BJ (cell line): ENCODE data around the gene KCNQ1. TPM values are rescaled to one million over a fixed set of nuclear protein-coding genes. Genes with fewer than 3 reads are reported as not detected.

Experiments
- CTCF ChIA-PET: fragments of 350-600 bp; formaldehyde crosslinking; extraction: SDS; loops from one replicate; lab custom pipeline; 2021; ENCODE audit warnings: antibody characterized with exemption, inconsistent platforms; lab: Yijun Ruan, JAX
- POLR2A ChIA-PET: fragments of 300-600 bp; sonication (Branson Sonifier 250); formaldehyde crosslinking; extraction: SDS; loops from one replicate; lab custom pipeline; 2021; ENCODE audit warnings: antibody characterized with exemption; lab: Charles Lee
- DNase-seq: peaks from one replicate; pipeline ENCODE4 v3.0.0-alpha.2; 2011; ENCODE audit warnings: low read depth
- H3K27me3 ChIP-seq: 2 replicates; pipeline ENCODE4 v1.6.0; 2011; ENCODE audit warnings: low read length; ENCODE audit not compliant: control insufficient read depth, insufficient read depth
- H3K36me3 ChIP-seq: 2 replicates; pipeline ENCODE4 v1.5.1; 2011; ENCODE audit warnings: low read length; ENCODE audit not compliant: control insufficient read depth, insufficient read depth
- H3K4me3 ChIP-seq: 2 replicates; pipeline ENCODE4 v1.5.1; 2011; ENCODE audit warnings: low read depth, mild to moderate bottlenecking, control low read depth, low read length
- polyA plus RNA-seq: library from polyadenylated mRNA; depleted of rRNA; stranded (reverse); fragments of >200 nt; gene quantifications from 2 replicates; pipeline ENCODE4 v1.2.3, GENCODE V29; 2011
- TF ChIP-seq, protein P1 (sequence below): IDR thresholded peaks from 2 replicates; pipeline ENCODE4 v1.5.1; 2011; ENCODE audit warnings: low read depth, mild to moderate bottlenecking, control low read depth, inconsistent platforms, low read length, moderate library complexity; ENCODE audit not compliant: insufficient read depth

KCNQ1 gene
- polyA plus RNA-seq, 1 experiment, result not detected

DNA sequence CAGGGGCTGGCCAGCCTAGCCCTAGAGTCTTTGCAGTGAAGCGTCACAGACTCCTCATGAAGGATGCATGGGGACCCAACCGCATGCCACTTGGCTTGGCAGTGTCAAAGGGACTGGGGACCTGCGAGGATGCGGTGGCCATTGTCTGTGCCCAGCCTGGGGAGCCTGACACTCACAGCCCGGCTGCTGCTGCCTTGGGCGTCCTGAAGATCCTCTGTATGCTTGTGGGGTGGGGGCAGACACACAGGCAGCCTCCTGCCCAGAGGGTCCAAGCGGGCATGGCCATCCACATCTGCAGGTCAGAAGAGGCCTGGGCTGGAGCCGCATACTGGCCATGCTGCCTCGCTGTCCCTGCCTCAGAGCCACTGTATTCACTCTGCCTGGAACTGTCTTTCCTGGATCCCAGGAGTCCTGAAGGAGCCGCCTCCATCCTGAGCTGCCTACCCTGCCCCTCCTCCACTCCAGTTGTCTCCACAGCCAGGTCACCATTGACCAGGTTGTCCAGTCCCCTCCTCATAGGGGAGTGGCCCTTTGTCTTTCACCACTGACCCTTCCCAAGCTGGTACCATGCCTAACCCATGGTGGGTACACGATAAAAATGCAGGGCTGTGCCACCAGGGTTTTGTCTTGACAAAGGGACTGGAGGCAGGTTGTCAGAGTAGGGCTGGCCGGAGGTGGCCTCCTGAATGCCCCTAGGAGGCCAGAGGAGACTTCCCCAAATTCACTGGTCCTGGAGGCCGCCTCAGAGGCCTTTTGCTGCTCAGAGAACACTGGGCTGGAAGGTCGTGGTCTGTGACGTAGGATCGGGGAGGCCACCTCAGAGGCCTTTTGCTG lies 148.0 kb downstream of the KCNQ1 start:
- DNase-seq, result no peak
- H3K4me3 ChIP-seq, result no peak overlapping the region
- H3K27me3 ChIP-seq, result peaks cover 1% of the 10 kb centered on the region
- TF ChIP-seq, protein P1, sequence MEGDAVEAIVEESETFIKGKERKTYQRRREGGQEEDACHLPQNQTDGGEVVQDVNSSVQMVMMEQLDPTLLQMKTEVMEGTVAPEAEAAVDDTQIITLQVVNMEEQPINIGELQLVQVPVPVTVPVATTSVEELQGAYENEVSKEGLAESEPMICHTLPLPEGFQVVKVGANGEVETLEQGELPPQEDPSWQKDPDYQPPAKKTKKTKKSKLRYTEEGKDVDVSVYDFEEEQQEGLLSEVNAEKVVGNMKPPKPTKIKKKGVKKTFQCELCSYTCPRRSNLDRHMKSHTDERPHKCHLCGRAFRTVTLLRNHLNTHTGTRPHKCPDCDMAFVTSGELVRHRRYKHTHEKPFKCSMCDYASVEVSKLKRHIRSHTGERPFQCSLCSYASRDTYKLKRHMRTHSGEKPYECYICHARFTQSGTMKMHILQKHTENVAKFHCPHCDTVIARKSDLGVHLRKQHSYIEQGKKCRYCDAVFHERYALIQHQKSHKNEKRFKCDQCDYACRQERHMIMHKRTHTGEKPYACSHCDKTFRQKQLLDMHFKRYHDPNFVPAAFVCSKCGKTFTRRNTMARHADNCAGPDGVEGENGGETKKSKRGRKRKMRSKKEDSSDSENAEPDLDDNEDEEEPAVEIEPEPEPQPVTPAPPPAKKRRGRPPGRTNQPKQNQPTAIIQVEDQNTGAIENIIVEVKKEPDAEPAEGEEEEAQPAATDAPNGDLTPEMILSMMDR, result no peak
- H3K36me3 ChIP-seq, result no peaks in the 10 kb centered on the region
- POLR2A ChIA-PET, result no interaction called here
- CTCF ChIA-PET, result no interaction called here

DNA sequence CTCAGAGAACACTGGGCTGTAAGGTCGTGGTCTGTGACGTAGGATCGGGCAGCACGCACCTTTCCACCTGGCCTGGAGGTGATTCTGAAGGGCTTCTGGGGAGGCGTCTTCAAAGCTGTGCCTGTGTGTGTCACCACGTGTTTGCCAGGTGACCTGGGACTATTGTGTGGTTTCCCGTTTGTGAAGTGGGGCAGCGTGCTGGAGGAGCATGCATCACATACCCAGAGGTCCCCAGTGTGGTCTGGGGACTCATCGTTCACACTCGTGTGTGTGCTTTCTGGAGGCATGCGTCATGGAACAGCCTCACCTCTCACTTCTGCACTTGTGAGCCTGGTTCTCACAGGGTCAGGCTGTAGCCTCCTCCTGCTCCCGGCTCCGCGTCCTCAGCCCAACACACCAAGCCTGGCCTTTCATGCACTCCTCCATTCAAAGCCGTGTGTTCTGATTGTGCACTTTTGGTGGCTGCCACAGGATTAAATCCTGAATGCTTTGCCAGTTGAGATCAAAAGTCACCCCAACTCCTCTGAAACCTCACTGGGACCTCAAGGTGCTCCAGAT lies 148.7 kb downstream of the KCNQ1 start:
- ChIA-PET CTCF (no interaction called here), POLR2A (no interaction called here)
- TF ChIP-seq, protein P1, result no peak
- Histone ChIP-seq H3K27me3 (peaks cover 1% of the 10 kb centered on the region), H3K36me3 (no peaks in the 10 kb centered on the region), H3K4me3 (no peak overlapping the region)
- no peak for DNase-seq

DNA sequence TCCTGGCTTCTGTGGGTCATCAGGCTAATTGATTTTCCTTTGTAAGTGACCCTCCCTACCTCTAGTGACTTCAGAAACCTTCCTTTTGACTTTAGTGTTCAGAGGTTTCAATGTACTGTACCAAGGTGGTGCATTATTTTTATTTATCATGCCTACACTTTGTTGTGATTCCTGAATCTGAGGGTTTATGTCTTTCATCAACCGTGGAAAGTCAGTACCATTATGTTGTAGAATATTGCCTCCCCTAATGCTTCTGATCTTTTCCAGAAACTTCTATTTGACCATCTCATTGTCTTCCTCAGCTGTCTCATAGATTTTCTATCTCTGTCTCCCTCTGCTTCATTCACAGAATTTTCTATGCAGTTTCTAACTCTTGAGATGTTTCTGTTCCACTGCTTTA lies 149.5 kb downstream of the KCNQ1 start:
- POLR2A ChIA-PET, result no interaction called here
- no peak for DNase-seq

DNA sequence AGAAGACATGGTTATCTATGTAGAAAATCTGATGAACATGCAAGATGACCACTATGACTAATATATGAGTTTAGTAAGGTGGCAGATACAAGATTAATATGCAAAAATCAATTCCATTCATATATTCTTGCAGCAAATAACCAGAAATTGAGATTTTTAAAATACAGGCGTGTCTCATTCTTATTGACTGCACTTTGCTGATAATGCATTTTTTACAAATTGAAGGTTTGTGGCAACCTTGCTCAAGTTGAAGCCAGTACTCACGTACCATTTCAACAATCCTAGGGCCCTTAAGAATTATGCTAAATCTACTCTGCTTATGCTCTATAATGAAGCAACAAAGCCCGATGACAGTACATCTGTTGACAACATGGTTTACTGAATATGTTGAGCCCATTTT lies 150.4 kb downstream of the KCNQ1 start:
- H3K27me3 ChIP-seq, result peaks cover 1% of the 10 kb centered on the region
- TF ChIP-seq, protein P1, result no peak
- no peaks in the 10 kb centered on the region for H3K36me3 ChIP-seq
- no peak overlapping the region for H3K4me3 ChIP-seq
- DNase-seq, result no peak
- ChIA-PET POLR2A (no interaction called here), CTCF (no interaction called here)

More for the DNA sequence above, 149.5 kb downstream of the KCNQ1 start:
- TF ChIP-seq, protein P1, result no peak
- Histone ChIP-seq H3K27me3 (peaks cover 1% of the 10 kb centered on the region), H3K36me3 (no peaks in the 10 kb centered on the region), H3K4me3 (no peak overlapping the region)
- CTCF ChIA-PET, result no interaction called here

DNA sequence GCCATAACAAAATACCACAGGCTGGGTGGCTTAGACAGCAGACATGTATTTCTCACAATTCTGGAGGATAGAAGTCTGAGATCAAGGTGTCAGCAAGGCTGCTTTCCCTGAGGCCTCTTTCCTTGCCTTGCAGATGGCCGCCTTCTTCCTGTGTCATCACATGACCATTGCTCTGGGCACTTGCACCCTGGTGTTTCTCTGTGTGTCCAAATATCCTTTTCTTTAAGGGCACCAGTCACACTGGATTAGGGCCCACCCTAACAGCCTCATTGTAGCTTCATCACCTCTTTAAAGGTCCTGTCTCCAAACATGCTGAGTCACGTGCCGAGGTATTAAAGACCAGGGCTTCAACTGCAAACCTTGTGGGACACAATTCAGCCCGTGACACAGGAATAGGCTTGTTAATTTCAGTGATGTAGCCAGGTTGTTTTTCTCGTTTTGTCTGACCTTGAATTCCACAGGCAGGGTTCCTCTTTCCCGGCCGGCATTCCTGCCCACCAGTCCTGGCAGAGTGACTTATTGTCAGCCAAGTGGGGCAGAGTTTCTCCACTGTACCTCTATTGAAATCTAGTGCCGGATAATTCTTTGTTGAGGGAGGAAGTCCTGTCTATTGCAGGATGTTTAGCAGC lies 154.9 kb downstream of the KCNQ1 start:
- Histone ChIP-seq H3K36me3 (no peaks in the 10 kb centered on the region), H3K27me3 (peaks cover 1% of the 10 kb centered on the region; the same call in 1 of the 2 replicates), H3K4me3 (no peak overlapping the region)
- ChIA-PET CTCF (no interaction called here), POLR2A (no interaction called here)
- DNase-seq, result no peak
- TF ChIP-seq, protein P1, result no peak
